Measurements from ENCODE around the gene ARHGAP33.

GRCh38 chr19:35777961-35778360 lies 2.6 kb downstream of the ARHGAP33 start:
- no peak for TF ChIP-seq POLR2AphosphoS5 (IDR thresholded peaks at IDR 0.05; ENCODE audit: low read depth, low read length)
- TF ChIP-seq TAF1 (IDR thresholded peaks at IDR 0.05; ENCODE audit: borderline replicate concordance, insufficient read depth, low read length): no peak

All from PFSK-1 (cell line).